Sigmoid colon (tissue), 4 donors: ENCODE results near the gene COL28A1.

Experiments
- EP300 ChIP-seq, 4 donors: sonication (generic); formaldehyde crosslinking; IDR thresholded peaks; one replicate each; pipeline ENCODE4 v1.6.1; 2017; ENCODE audit warnings: antibody characterized with exemption in 4 of 4
- POLR2A ChIP-seq, 2 donors: fragments of 450-650 bp; IDR thresholded peaks; one replicate each; pipeline ENCODE4 v1.6.1; 2016; ENCODE audit warnings: antibody characterized with exemption in 2 of 2, mild to moderate bottlenecking in 2 of 2, moderate library complexity in 2 of 2
- POLR2AphosphoS5 ChIP-seq, 4 donors: sonication (generic); formaldehyde crosslinking; IDR thresholded peaks; one replicate each; pipeline ENCODE4 v1.6.1; 2017; ENCODE audit warnings: antibody characterized with exemption in 4 of 4
- TF ChIP-seq, protein P1 (sequence below), 4 experiments: fragments of 450-650 bp in 3 of 4; fragments of 200-600 bp in 1 of 4; IDR thresholded peaks; one replicate each; pipeline ENCODE4 v1.5.1; 2016 to 2019; ENCODE audit warnings: antibody characterized with exemption in 4 of 4, mild to moderate bottlenecking in 3 of 4, moderate library complexity in 2 of 4

- TF ChIP-seq POLR2AphosphoS5 (IDR thresholded peaks at IDR 0.05) (no peak), POLR2A (IDR thresholded peaks at IDR 0.05) (no peak), EP300 (IDR thresholded peaks at IDR 0.05) (no peak)
- TF ChIP-seq, protein P1, sequence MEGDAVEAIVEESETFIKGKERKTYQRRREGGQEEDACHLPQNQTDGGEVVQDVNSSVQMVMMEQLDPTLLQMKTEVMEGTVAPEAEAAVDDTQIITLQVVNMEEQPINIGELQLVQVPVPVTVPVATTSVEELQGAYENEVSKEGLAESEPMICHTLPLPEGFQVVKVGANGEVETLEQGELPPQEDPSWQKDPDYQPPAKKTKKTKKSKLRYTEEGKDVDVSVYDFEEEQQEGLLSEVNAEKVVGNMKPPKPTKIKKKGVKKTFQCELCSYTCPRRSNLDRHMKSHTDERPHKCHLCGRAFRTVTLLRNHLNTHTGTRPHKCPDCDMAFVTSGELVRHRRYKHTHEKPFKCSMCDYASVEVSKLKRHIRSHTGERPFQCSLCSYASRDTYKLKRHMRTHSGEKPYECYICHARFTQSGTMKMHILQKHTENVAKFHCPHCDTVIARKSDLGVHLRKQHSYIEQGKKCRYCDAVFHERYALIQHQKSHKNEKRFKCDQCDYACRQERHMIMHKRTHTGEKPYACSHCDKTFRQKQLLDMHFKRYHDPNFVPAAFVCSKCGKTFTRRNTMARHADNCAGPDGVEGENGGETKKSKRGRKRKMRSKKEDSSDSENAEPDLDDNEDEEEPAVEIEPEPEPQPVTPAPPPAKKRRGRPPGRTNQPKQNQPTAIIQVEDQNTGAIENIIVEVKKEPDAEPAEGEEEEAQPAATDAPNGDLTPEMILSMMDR (IDR thresholded peaks at IDR 0.05) = no peak
Measured at GRCh38 chr7:7573701-7574100, 38.0 kb upstream of the COL28A1 start.
